Tibial nerve (tissue), 3 donors: ENCODE measurements around the gene CTTNBP2.

Source experiments
- EP300 ChIP-seq, 2 donors: sonication (generic); formaldehyde crosslinking; IDR thresholded peaks; one replicate each; pipeline ENCODE4 v1.6.1; 2017; ENCODE audit warnings: antibody characterized with exemption in 2 of 2, mild to moderate bottlenecking in 1 of 2
- POLR2A ChIP-seq, 2 donors: fragments of 450-650 bp; IDR thresholded peaks; one replicate each; pipeline ENCODE4 v1.6.1; 2017; ENCODE audit warnings: antibody characterized with exemption in 2 of 2, mild to moderate bottlenecking in 2 of 2, moderate library complexity in 2 of 2

- TF ChIP-seq EP300 (IDR thresholded peaks at IDR 0.05), result no peak
- no peak for TF ChIP-seq POLR2A (IDR thresholded peaks at IDR 0.05)
These were observed 64.1 kb downstream of the CTTNBP2 start for GRCh38 chr7:117808910-117809705.
